Measurements from ENCODE around the gene POLD1.
"Not testable (repeated sequence)": the region's sequence is repeated elsewhere in the genome, so short reads cannot be mapped to it uniquely, and the experiment has no call there.

- not testable (repeated sequence) for TF ChIP-seq CTCF (IDR thresholded peaks at IDR 0.05; ENCODE audit: low read depth, low read length); EZH2phosphoT487 (IDR thresholded peaks at IDR 0.05; ENCODE audit: low read depth)
Measured at GRCh38 chr19:50390295-50390694, 6.1 kb downstream of the POLD1 start.

Data from OCI-LY3 (cell line).